ENCODE measurements around the gene ENTHD1. TPM values are rescaled to one million over a fixed set of nuclear protein-coding genes. Genes with fewer than 3 reads are reported as not detected.
"Not testable (repeated sequence)": the region's sequence is repeated elsewhere in the genome, so short reads cannot be mapped to it uniquely, and the experiment has no call there.

ENTHD1 gene
- total RNA-seq, 1 donor from 2014 or later: not detected

DNA sequence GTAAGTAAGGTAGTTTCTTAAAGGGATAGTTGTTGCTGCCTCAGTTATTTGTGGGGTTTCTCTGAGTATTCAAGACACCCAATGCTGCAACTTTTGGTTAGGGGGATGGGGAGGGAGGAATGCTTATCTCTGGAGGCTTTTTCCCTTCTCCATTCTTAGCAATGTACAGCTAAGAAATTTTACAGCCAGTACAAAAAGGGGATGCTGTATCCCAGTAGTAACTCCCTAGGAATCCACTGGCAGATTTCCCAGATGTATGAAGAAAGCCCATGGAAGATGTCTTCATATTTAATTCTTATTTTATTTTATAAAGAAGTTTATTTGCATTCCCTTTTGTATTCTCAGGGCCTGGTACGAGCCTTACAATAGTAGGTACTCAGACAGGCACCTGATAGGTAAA, 154.8 kb downstream of the ENTHD1 start:
- DNase-seq (ENCODE audit: low read depth) (peak; percentile 13), FAIRE-seq (no peak)
- TF ChIP-seq, protein P1, sequence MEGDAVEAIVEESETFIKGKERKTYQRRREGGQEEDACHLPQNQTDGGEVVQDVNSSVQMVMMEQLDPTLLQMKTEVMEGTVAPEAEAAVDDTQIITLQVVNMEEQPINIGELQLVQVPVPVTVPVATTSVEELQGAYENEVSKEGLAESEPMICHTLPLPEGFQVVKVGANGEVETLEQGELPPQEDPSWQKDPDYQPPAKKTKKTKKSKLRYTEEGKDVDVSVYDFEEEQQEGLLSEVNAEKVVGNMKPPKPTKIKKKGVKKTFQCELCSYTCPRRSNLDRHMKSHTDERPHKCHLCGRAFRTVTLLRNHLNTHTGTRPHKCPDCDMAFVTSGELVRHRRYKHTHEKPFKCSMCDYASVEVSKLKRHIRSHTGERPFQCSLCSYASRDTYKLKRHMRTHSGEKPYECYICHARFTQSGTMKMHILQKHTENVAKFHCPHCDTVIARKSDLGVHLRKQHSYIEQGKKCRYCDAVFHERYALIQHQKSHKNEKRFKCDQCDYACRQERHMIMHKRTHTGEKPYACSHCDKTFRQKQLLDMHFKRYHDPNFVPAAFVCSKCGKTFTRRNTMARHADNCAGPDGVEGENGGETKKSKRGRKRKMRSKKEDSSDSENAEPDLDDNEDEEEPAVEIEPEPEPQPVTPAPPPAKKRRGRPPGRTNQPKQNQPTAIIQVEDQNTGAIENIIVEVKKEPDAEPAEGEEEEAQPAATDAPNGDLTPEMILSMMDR (IDR thresholded peaks at IDR 0.05; ENCODE audit: insufficient read depth, low read length, severe bottlenecking): no peak
- Histone ChIP-seq H3K4me3 (ENCODE audit: low read depth, low read length) (no peak overlapping the region), H3K27me3 (ENCODE audit: control insufficient read depth, insufficient read depth, low read length) (peaks cover 2% of the 10 kb centered on the region), H3K36me3 (ENCODE audit: control insufficient read depth, insufficient read depth, low read length) (no peaks in the 10 kb centered on the region)

DNA sequence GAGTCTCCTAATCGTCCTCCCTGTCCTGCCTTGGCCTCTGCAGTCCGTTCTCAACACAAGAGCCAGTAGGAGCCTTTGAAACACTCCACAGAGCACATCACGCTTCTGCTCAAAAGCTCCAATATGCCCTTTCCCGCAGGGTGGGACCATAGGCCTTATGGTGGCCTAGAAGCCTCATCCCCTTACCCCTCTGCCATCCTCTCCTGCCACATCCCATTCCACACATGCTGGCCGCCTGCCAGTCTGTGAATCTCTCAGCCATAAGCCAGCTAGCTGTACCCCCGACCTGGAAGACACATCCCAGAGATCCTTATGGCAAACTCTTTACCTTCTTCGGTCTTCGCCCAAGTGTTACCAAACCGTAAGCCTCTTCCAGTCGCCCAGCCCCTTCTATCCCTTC, 157.8 kb downstream of the ENTHD1 start:
- TF ChIP-seq, protein P1 (IDR thresholded peaks at IDR 0.05; ENCODE audit: insufficient read depth, low read length, severe bottlenecking): no peak
- FAIRE-seq (no peak), DNase-seq (ENCODE audit: low read depth) (no peak)
- no peak overlapping the region for H3K4me3 ChIP-seq (ENCODE audit: low read depth, low read length)
- no peaks in the 10 kb centered on the region for H3K36me3 ChIP-seq (ENCODE audit: control insufficient read depth, insufficient read depth, low read length)
- H3K27me3 ChIP-seq (ENCODE audit: control insufficient read depth, insufficient read depth, low read length): peaks cover 5% of the 10 kb centered on the region

DNA sequence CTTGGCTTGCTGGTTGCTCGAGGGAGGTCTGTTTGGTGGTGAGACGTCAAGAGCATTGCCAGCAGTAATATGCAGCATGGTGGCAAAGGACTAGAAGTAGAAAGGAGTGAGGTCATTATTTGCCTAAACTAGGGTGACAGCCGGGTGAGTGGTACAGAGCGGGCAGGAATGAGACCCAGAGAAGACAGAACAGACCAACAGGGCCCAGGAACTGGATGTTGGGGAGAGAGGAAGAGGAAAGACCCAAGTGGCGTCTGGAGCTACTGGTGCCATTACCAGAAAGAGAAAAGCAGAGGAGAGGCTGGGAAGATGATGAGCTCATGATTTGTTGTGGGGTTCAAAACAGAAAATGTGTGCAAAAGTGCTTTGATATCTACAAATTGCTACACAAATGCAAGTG, 158.7 kb downstream of the ENTHD1 start:
- TF ChIP-seq, protein P1 (IDR thresholded peaks at IDR 0.05; ENCODE audit: insufficient read depth, low read length, severe bottlenecking): no peak
- DNase-seq (ENCODE audit: low read depth) (no peak), FAIRE-seq (no peak)
- H3K36me3 ChIP-seq (ENCODE audit: control insufficient read depth, insufficient read depth, low read length): no peaks in the 10 kb centered on the region
- peaks cover 5% of the 10 kb centered on the region for H3K27me3 ChIP-seq (ENCODE audit: control insufficient read depth, insufficient read depth, low read length)
- H3K4me3 ChIP-seq (ENCODE audit: low read depth, low read length): no peak overlapping the region

DNA sequence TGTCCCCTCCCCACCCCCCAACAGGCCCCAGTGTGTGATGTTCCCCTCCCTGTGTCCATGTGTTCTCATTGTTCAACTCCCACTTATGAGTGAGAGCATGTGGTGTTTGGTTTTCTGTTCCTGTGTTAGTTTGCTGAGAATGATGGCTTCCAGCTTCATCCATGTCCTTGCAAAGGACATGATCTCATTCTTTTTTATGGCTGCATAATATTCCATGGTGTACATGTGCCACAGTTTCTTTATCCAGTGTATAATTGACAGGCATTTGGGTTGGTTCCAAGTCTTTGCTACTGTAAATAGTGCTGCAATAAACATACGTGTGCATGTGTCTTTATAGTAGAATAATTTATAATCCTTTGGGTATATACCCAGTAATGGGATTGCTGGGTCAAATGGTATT, 159.5 kb downstream of the ENTHD1 start:
- H3K4me3 ChIP-seq (ENCODE audit: low read depth, low read length); DNase-seq (ENCODE audit: low read depth); FAIRE-seq; H3K36me3 ChIP-seq (ENCODE audit: control insufficient read depth, insufficient read depth, low read length); H3K27me3 ChIP-seq (ENCODE audit: control insufficient read depth, insufficient read depth, low read length): not testable (repeated sequence)

DNA sequence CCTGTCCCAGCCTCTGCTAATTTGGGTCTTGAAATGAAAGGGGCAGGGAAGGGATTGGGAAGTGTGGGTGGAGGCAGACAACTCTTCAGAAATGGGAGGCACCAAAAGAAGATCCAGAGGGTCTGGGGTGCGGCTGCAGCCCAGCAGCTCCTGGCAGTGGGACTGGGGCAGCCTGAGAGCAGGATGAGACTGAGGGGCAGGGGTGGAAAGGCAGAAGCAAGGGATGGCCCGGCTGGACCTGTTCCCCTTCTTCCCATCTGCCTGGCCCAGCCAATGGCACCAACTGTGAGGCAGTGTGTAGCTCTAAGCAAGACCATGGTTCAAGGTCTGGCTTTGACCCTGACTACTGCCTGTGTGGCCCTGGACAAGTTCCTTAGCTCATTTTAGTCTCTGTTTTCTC, 160.4 kb downstream of the ENTHD1 start:
- Histone ChIP-seq H3K4me3 (ENCODE audit: low read depth, low read length) (no peak overlapping the region), H3K27me3 (ENCODE audit: control insufficient read depth, insufficient read depth, low read length) (peaks cover 5% of the 10 kb centered on the region), H3K36me3 (ENCODE audit: control insufficient read depth, insufficient read depth, low read length) (no peaks in the 10 kb centered on the region)
- no peak for DNase-seq (ENCODE audit: low read depth)
- TF ChIP-seq, protein P1 (IDR thresholded peaks at IDR 0.05; ENCODE audit: insufficient read depth, low read length, severe bottlenecking): no peak
- no peak for FAIRE-seq

DNA sequence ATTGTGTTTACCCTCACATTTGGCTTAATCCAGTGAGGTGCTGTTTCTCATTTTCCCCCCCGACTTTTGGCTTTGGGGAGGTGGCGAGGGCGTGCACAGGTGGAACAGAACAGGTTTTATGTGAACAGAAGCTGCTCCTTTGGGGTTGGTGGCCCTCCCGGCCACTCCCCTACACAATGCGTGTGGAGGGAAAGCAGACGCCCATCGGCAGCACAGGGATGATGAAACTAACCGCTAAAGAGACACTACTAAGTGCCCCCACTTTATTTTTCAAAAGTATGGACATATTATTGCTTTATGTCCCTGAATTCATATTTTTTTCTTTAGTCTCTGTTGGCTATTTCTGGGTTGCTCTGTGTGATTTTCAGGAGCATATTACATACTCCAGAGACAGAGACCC, 160.9 kb downstream of the ENTHD1 start:
- TF ChIP-seq, protein P1 (IDR thresholded peaks at IDR 0.05; ENCODE audit: insufficient read depth, low read length, severe bottlenecking): no peak

More for the DNA sequence above, 160.9 kb downstream of the ENTHD1 start:
- peaks cover 5% of the 10 kb centered on the region for H3K27me3 ChIP-seq (ENCODE audit: control insufficient read depth, insufficient read depth, low read length)
- no peak for DNase-seq (ENCODE audit: low read depth)
- FAIRE-seq: no peak
- H3K36me3 ChIP-seq (ENCODE audit: control insufficient read depth, insufficient read depth, low read length): no peaks in the 10 kb centered on the region
- H3K4me3 ChIP-seq (ENCODE audit: low read depth, low read length): no peak overlapping the region
